ENCODE data around the gene CNTNAP2. TPM values are rescaled to one million over a fixed set of nuclear protein-coding genes. Genes with fewer than 3 reads are reported as not detected.

CNTNAP2 gene
- total RNA-seq, 1 experiment from 2014 or later, result 0.03 TPM

DNA sequence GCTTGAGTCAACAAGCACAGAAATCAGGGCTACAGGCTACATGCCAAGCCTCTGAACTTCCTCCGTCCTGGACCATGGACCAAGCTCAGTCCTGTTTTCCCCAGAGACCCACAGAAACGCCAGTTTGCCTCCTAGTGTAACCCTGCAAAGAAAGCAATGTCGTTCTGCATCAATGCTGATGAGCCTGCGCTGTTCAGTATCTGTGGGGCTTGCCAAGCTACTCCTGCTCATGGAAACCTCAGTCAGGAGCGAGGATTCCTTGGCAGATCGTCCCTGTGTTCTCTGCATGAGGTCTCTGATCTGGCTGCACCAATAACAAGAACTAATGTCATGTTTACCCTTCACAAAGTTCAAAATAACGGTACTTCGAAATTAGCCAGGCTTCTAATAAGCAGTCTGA is 1978.5 kb downstream of the CNTNAP2 start:
- ChIA-PET POLR2A (no interaction called here), CTCF (no interaction called here)
- Histone ChIP-seq H3K36me3 (ENCODE audit: control insufficient read depth, insufficient read depth, low read length) (no peaks in the 10 kb centered on the region), H3K27me3 (ENCODE audit: control insufficient read depth, insufficient read depth, low read length) (no peaks in the 10 kb centered on the region), H3K4me1 (ENCODE audit: control insufficient read depth, insufficient read depth, low read length) (no peaks in the 10 kb centered on the region), H3K9me3 (ENCODE audit: control insufficient read depth, insufficient read depth, low read depth, low read length) (no peaks in the 10 kb centered on the region), H3K27ac (ENCODE audit: low read length) (no peak overlapping the region), H3K4me3 (ENCODE audit: low read depth in 2 of 2, low read length in 2 of 2) (no peak overlapping the region)
- BruUV-seq (replicated peaks), result no TSS peak
- TF ChIP-seq, protein P1, sequence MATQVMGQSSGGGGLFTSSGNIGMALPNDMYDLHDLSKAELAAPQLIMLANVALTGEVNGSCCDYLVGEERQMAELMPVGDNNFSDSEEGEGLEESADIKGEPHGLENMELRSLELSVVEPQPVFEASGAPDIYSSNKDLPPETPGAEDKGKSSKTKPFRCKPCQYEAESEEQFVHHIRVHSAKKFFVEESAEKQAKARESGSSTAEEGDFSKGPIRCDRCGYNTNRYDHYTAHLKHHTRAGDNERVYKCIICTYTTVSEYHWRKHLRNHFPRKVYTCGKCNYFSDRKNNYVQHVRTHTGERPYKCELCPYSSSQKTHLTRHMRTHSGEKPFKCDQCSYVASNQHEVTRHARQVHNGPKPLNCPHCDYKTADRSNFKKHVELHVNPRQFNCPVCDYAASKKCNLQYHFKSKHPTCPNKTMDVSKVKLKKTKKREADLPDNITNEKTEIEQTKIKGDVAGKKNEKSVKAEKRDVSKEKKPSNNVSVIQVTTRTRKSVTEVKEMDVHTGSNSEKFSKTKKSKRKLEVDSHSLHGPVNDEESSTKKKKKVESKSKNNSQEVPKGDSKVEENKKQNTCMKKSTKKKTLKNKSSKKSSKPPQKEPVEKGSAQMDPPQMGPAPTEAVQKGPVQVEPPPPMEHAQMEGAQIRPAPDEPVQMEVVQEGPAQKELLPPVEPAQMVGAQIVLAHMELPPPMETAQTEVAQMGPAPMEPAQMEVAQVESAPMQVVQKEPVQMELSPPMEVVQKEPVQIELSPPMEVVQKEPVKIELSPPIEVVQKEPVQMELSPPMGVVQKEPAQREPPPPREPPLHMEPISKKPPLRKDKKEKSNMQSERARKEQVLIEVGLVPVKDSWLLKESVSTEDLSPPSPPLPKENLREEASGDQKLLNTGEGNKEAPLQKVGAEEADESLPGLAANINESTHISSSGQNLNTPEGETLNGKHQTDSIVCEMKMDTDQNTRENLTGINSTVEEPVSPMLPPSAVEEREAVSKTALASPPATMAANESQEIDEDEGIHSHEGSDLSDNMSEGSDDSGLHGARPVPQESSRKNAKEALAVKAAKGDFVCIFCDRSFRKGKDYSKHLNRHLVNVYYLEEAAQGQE (IDR thresholded peaks at IDR 0.05; ENCODE audit: insufficient read depth in 1 of 2, low read depth in 2 of 2, low read length in 1 of 2), result no peak
- TF ChIP-seq, protein P2, sequence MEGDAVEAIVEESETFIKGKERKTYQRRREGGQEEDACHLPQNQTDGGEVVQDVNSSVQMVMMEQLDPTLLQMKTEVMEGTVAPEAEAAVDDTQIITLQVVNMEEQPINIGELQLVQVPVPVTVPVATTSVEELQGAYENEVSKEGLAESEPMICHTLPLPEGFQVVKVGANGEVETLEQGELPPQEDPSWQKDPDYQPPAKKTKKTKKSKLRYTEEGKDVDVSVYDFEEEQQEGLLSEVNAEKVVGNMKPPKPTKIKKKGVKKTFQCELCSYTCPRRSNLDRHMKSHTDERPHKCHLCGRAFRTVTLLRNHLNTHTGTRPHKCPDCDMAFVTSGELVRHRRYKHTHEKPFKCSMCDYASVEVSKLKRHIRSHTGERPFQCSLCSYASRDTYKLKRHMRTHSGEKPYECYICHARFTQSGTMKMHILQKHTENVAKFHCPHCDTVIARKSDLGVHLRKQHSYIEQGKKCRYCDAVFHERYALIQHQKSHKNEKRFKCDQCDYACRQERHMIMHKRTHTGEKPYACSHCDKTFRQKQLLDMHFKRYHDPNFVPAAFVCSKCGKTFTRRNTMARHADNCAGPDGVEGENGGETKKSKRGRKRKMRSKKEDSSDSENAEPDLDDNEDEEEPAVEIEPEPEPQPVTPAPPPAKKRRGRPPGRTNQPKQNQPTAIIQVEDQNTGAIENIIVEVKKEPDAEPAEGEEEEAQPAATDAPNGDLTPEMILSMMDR (IDR thresholded peaks at IDR 0.05), result no peak
- no peak for TF ChIP-seq SIN3A (IDR thresholded peaks at IDR 0.05; ENCODE audit: borderline replicate concordance, insufficient read depth, low read depth, low read length)
- TF ChIP-seq POLR2AphosphoS5 (IDR thresholded peaks at IDR 0.05; ENCODE audit: low read depth, low read length), result no peak
- TF ChIP-seq TCF7L2 (IDR thresholded peaks at IDR 0.05; ENCODE audit: low read depth, low read length), result no peak
- no peak for ATAC-seq
- in situ Hi-C loops (cut with HindIII; ENCODE audit: low pct_unique_long_range_greater_than_20kb, low sequenced_read_pairs) (no loop called here), intact Hi-C loops (cut with micrococcal nuclease; ENCODE audit: unreplicated experiment) (no loop called here)
- no peak for DNase-seq (ENCODE audit: low read depth, low spot score)

DNA sequence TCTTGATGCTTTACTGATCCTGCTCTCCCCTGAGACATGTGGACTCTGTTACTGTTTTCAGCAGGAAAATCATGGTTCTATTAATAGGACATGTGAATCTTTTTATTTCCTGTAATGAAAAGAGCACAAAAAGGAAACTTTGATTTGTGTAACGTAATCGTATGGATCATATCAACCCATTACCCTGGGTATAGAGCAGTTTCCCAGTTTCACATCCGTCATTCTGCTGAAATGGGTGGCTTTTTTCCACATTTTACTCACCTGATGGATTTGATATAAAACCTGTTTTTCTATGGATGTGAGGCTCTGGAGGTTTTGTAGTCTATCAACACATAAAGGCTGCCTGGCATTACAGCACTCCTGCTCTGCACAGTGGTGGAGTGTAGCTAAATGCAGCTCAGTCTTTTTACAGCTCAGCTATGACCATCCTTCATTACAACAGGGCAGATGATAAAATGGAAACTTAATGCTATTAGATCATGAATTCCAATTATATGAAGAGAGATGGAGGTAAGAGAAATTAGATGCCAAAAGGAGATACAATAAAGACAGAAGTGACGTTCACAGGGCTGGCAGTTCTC is 1987.6 kb downstream of the CNTNAP2 start:
- no peaks in the 10 kb centered on the region for H3K36me3 ChIP-seq (ENCODE audit: control insufficient read depth, insufficient read depth, low read length)
- H3K27me3 ChIP-seq (ENCODE audit: control insufficient read depth, insufficient read depth, low read length), result no peaks in the 10 kb centered on the region
- POLR2A ChIA-PET, result no interaction called here
- H3K27ac ChIP-seq (ENCODE audit: low read length), result no peak overlapping the region
- in situ Hi-C loops (cut with HindIII; ENCODE audit: low pct_unique_long_range_greater_than_20kb, low sequenced_read_pairs), result no loop called here
- H3K4me3 ChIP-seq (ENCODE audit: low read depth in 2 of 2, low read length in 2 of 2), result no peak overlapping the region
- H3K4me1 ChIP-seq (ENCODE audit: control insufficient read depth, insufficient read depth, low read length), result no peaks in the 10 kb centered on the region
- TF ChIP-seq, protein P2 (IDR thresholded peaks at IDR 0.05), result no peak
- TF ChIP-seq SIN3A (IDR thresholded peaks at IDR 0.05; ENCODE audit: borderline replicate concordance, insufficient read depth, low read depth, low read length) (no peak), TCF7L2 (IDR thresholded peaks at IDR 0.05; ENCODE audit: low read depth, low read length) (no peak), POLR2AphosphoS5 (IDR thresholded peaks at IDR 0.05; ENCODE audit: low read depth, low read length) (no peak)
- TF ChIP-seq, protein P1 (IDR thresholded peaks at IDR 0.05; ENCODE audit: insufficient read depth in 1 of 2, low read depth in 2 of 2, low read length in 1 of 2), result no peak
- intact Hi-C loops (cut with micrococcal nuclease; ENCODE audit: unreplicated experiment), result no loop called here
- DNase-seq (ENCODE audit: low read depth, low spot score) (no peak), ATAC-seq (no peak)
- CTCF ChIA-PET, result no interaction called here
- no peaks in the 10 kb centered on the region for H3K9me3 ChIP-seq (ENCODE audit: control insufficient read depth, insufficient read depth, low read depth, low read length)
- BruUV-seq (replicated peaks), result no TSS peak
